Sigmoid colon (tissue), 7 donors: Measurements from ENCODE around the gene JOSD1. TPM values are rescaled to one million over a fixed set of nuclear protein-coding genes. Genes with fewer than 3 reads are reported as not detected.

Experiments
- DNase-seq: peaks from one replicate; pipeline ENCODE4 v3.0.0-alpha.2; 2019
- H3K27ac ChIP-seq, 4 donors: fragments of 200-600 bp; sonication (generic); one replicate each; pipeline ENCODE4 v1.5.1; 2016 to 2019; ENCODE audit warnings: mild to moderate bottlenecking in 1 of 4
- H3K27me3 ChIP-seq, 3 donors: fragments of 200-600 bp; sonication (generic); one replicate each; pipeline ENCODE4 v1.5.1; 2019; ENCODE audit warnings: mild to moderate bottlenecking in 1 of 3
- H3K36me3 ChIP-seq, 4 donors: fragments of 200-600 bp; sonication (generic); one replicate each; pipeline ENCODE4 v1.5.1; 2016 to 2019
- H3K4me1 ChIP-seq, 4 donors: fragments of 200-600 bp; sonication (generic); one replicate each; pipeline ENCODE4 v1.5.1; 2017 to 2019
- H3K4me3 ChIP-seq, 4 donors: fragments of 200-600 bp; sonication (generic); one replicate each; pipeline ENCODE4 v1.5.1; 2017 to 2019; ENCODE audit warnings: mild to moderate bottlenecking in 2 of 4, moderate library complexity in 1 of 4
- H3K9me3 ChIP-seq, 4 donors: fragments of 200-600 bp in 3 of 4; sonication (generic) in 3 of 4; one replicate each; pipeline versions ENCODE4 v1.5.1 to v1.6.1; 2013 to 2019
- EP300 ChIP-seq, 4 donors: sonication (generic); formaldehyde crosslinking; IDR thresholded peaks; one replicate each; pipeline ENCODE4 v1.6.1; 2017; ENCODE audit warnings: antibody characterized with exemption in 4 of 4
- POLR2A ChIP-seq, 2 donors: fragments of 450-650 bp; IDR thresholded peaks; one replicate each; pipeline ENCODE4 v1.6.1; 2016; ENCODE audit warnings: antibody characterized with exemption in 2 of 2, mild to moderate bottlenecking in 2 of 2, moderate library complexity in 2 of 2
- POLR2AphosphoS5 ChIP-seq, 4 donors: sonication (generic); formaldehyde crosslinking; IDR thresholded peaks; one replicate each; pipeline ENCODE4 v1.6.1; 2017; ENCODE audit warnings: antibody characterized with exemption in 4 of 4
- WGBS, 2 donors: extraction: QIAGEN DNeasy Blood & Tissue Kit; methylation state at CpG; one replicate each; pipeline ENCODE4 v1.1.7; 2013; 5-methylcytosine and 5-hydroxymethylcytosine counted together
- intact Hi-C: fragments of 100-400 bp; cut with DNase I; formaldehyde crosslinking; loops from one replicate; pipeline ENCODE4 v1.15.1; 2023
- polyA plus RNA-seq, 3 donors: library from polyadenylated mRNA; stranded (reverse); fragments of 200-250 nt; gene quantifications; one replicate each; pipeline ENCODE4 v1.2.3, GENCODE V29; 2013
- total RNA-seq, 4 donors: library from RNA; depleted of rRNA; stranded (reverse); fragments of >200 nt; gene quantifications; one replicate each; pipeline ENCODE4 v1.1.0, GENCODE V29; 2016
- TF ChIP-seq, protein P1 (sequence below), 4 experiments: fragments of 450-650 bp in 3 of 4; fragments of 200-600 bp in 1 of 4; IDR thresholded peaks; one replicate each; pipeline ENCODE4 v1.5.1; 2016 to 2019; ENCODE audit warnings: antibody characterized with exemption in 4 of 4, mild to moderate bottlenecking in 3 of 4, moderate library complexity in 2 of 4
- donor health status: healthy with polysubstance abuse.
- donor health status: Bipolar disorder and iron deficiency.
- donor health status: healthy.

JOSD1 gene
- total and polyA plus RNA-seq, 7 donors = 34.9 to 94.6 (median 46.0) TPM

GRCh38 chr22:38737302-38738060 is 36.7 kb upstream of the JOSD1 start:
- peak overlapping the region in 1 of 4 donors; percentile 25 for H3K27ac ChIP-seq
- no peak overlapping the region for H3K4me3 ChIP-seq
- intact Hi-C loops = no loop called here
- 84 to 89% methylated on average over 21 of the region's 21 CpGs for WGBS, 2 donors
- TF ChIP-seq POLR2AphosphoS5 (IDR thresholded peaks at IDR 0.05) = no peak
- TF ChIP-seq, protein P1, sequence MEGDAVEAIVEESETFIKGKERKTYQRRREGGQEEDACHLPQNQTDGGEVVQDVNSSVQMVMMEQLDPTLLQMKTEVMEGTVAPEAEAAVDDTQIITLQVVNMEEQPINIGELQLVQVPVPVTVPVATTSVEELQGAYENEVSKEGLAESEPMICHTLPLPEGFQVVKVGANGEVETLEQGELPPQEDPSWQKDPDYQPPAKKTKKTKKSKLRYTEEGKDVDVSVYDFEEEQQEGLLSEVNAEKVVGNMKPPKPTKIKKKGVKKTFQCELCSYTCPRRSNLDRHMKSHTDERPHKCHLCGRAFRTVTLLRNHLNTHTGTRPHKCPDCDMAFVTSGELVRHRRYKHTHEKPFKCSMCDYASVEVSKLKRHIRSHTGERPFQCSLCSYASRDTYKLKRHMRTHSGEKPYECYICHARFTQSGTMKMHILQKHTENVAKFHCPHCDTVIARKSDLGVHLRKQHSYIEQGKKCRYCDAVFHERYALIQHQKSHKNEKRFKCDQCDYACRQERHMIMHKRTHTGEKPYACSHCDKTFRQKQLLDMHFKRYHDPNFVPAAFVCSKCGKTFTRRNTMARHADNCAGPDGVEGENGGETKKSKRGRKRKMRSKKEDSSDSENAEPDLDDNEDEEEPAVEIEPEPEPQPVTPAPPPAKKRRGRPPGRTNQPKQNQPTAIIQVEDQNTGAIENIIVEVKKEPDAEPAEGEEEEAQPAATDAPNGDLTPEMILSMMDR (IDR thresholded peaks at IDR 0.05) = no peak
- no peak for TF ChIP-seq POLR2A (IDR thresholded peaks at IDR 0.05)
- no peak for TF ChIP-seq EP300 (IDR thresholded peaks at IDR 0.05)
- H3K4me1 ChIP-seq = peaks cover 0 to 36% (median 29%) of the 10 kb centered on the region in 4 donors
- H3K27me3 ChIP-seq = no peaks in the 10 kb centered on the region
- H3K36me3 ChIP-seq = peaks cover 69 to 79% (median 72%) of the 10 kb centered on the region in 4 donors
- DNase-seq = no peak
- no peaks in the 10 kb centered on the region for H3K9me3 ChIP-seq

- Histone ChIP-seq H3K27me3 (no peaks in the 10 kb centered on the region), H3K4me3 (no peak overlapping the region), H3K36me3 (peaks cover 57 to 72% (median 64%) of the 10 kb centered on the region in 4 donors), H3K4me1 (peaks cover 0 to 47% (median 38%) of the 10 kb centered on the region in 4 donors), H3K27ac (peak overlapping the region; percentile 78 to 81 (median 79)), H3K9me3 (no peaks in the 10 kb centered on the region)
- no peak for DNase-seq
- WGBS, 2 donors = 83 to 89% methylated on average over 7 of the region's 7 CpGs
- TF ChIP-seq POLR2A (IDR thresholded peaks at IDR 0.05) = no peak
- TF ChIP-seq, protein P1 (IDR thresholded peaks at IDR 0.05) = no peak
- no peak for TF ChIP-seq EP300 (IDR thresholded peaks at IDR 0.05)
- no peak for TF ChIP-seq POLR2AphosphoS5 (IDR thresholded peaks at IDR 0.05)
- intact Hi-C loops = no loop called here
These were observed 35.5 kb upstream of the JOSD1 start for GRCh38 chr22:38736257-38736570.

GRCh38 chr22:38735465-38736256 is 34.9 kb upstream of the JOSD1 start:
- WGBS, 2 donors = 76 to 86% methylated on average over 15 of the region's 15 CpGs
- Histone ChIP-seq H3K27ac (peak overlapping the region; percentile 78 to 81 (median 79)), H3K27me3 (no peaks in the 10 kb centered on the region), H3K4me3 (no peak overlapping the region), H3K9me3 (no peaks in the 10 kb centered on the region), H3K4me1 (peaks cover 0 to 47% (median 38%) of the 10 kb centered on the region in 4 donors), H3K36me3 (peaks cover 51 to 72% (median 64%) of the 10 kb centered on the region in 4 donors)
- no peak for DNase-seq
- intact Hi-C loops = loop anchor here (2.0 kb wide), 1 partner anchor 19 kb away; the partner anchor contains the start of gene SUN2
- TF ChIP-seq POLR2AphosphoS5 (IDR thresholded peaks at IDR 0.05) = peak in 1 of 4 donors; percentile 16
- TF ChIP-seq POLR2A (IDR thresholded peaks at IDR 0.05) = no peak

DNA sequence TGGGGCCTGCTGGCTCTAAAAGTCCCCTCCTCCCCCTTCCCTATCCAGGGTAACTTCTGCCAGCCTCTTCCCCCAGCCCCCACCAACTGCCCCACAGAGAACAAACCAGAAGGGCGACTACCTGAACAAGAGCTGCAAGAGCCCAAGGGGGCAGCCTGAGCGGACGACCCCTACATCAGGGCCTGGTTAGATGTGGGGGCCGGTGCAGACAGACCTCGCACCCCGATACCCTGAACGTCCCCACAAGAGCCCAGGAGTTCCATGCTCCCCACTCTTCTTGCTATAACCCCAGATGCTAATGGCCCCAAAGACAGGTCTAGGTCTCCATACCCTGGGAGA is 34.4 kb upstream of the JOSD1 start:
- intact Hi-C loops = loop anchor here (2.0 kb wide), 1 partner anchor 20 kb away; the partner anchor contains the start of gene SUN2
- no peak for DNase-seq
- Histone ChIP-seq H3K4me1 (peaks cover 0 to 47% (median 38%) of the 10 kb centered on the region in 4 donors), H3K9me3 (no peaks in the 10 kb centered on the region), H3K27me3 (no peaks in the 10 kb centered on the region), H3K27ac (peak overlapping the region; percentile 78 to 81 (median 79)), H3K36me3 (peaks cover 46 to 72% (median 64%) of the 10 kb centered on the region in 4 donors), H3K4me3 (no peak overlapping the region)
- TF ChIP-seq POLR2A (IDR thresholded peaks at IDR 0.05) (no peak), POLR2AphosphoS5 (IDR thresholded peaks at IDR 0.05) (no peak), EP300 (IDR thresholded peaks at IDR 0.05) (no peak)
- TF ChIP-seq, protein P1 (IDR thresholded peaks at IDR 0.05) = no peak
- WGBS, 2 donors = 93 to 96% methylated on average over 7 of the region's 7 CpGs
